Mammary epithelial cell (primary cell): ENCODE data around the gene SPAG9.

ENCODE experiments used
- EZH2 ChIP-seq: IDR thresholded peaks from 2 replicates; pipeline ENCODE4 v1.6.1; 2012; ENCODE audit warnings: low read length, inconsistent platforms, borderline replicate concordance
- TF ChIP-seq, protein P1 (sequence below), 2 donors: IDR thresholded peaks in 1 of 2; conservative IDR thresholded peaks in 1 of 2; 2 replicates each; pipeline ENCODE4 v1.5.1; 2011 to 2012; ENCODE audit warnings: inconsistent platforms in 2 of 2, low read length in 2 of 2, mild to moderate bottlenecking in 2 of 2, control low read depth in 1 of 2, low read depth in 1 of 2; ENCODE audit not compliant: insufficient read depth in 1 of 2; ENCODE audit errors: extremely low read depth in 1 of 2

DNA sequence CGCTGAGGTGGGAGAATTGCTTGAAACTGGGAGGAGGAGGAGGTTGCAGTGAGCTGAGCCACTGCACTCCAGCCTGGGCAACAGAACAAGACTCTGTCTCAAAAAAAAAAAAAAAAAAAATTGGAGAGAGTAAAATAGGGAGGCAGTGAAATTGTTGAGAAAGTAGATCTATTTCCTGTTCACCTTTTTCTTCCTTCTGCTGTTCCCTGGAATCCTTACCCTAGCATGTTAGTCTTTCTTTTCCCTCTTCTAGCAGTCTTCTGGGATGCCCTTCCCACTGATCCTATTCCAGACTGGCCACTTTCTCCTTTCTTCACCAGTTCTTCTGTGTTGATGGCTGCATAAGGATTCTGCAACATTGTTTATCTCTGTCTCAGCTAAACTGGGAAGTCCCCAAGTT, 48.7 kb upstream of the SPAG9 start:
- TF ChIP-seq, protein P1, sequence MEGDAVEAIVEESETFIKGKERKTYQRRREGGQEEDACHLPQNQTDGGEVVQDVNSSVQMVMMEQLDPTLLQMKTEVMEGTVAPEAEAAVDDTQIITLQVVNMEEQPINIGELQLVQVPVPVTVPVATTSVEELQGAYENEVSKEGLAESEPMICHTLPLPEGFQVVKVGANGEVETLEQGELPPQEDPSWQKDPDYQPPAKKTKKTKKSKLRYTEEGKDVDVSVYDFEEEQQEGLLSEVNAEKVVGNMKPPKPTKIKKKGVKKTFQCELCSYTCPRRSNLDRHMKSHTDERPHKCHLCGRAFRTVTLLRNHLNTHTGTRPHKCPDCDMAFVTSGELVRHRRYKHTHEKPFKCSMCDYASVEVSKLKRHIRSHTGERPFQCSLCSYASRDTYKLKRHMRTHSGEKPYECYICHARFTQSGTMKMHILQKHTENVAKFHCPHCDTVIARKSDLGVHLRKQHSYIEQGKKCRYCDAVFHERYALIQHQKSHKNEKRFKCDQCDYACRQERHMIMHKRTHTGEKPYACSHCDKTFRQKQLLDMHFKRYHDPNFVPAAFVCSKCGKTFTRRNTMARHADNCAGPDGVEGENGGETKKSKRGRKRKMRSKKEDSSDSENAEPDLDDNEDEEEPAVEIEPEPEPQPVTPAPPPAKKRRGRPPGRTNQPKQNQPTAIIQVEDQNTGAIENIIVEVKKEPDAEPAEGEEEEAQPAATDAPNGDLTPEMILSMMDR (conservative IDR thresholded peaks at IDR 0.05 in 1 of 2, IDR thresholded peaks at IDR 0.05 in 1 of 2; ENCODE audit: extremely low read depth in 1 of 2, insufficient read depth in 1 of 2, low read depth in 1 of 2, low read length in 2 of 2), result no peak
- no peak for TF ChIP-seq EZH2
